GM19468 (cell line): ENCODE data around the gene THSD4.
"Not testable (repeated sequence)": the region's sequence is repeated elsewhere in the genome, so short reads cannot be mapped to it uniquely, and the experiment has no call there.

Source experiments
- ATAC-seq: cut with Tn5 transposase; IDR thresholded peaks from one replicate; pipeline ENCODE4 v1.9.1; 2021; ENCODE audit warnings: mild to moderate bottlenecking, moderate library complexity, moderate number of reproducible peaks; ENCODE audit not compliant: unreplicated experiment; ENCODE audit errors: extremely low read depth

THSD4 gene

GRCh38 chr15:71213943-71214342 lies 98.7 kb downstream of the THSD4 start:
- not testable (repeated sequence) for ATAC-seq

- ATAC-seq = no peak
Observed at GRCh38 chr15:71215126-71215894, 100.0 kb downstream of the THSD4 start.

- no peak for ATAC-seq
Observed at GRCh38 chr15:71218272-71218805, 103.1 kb downstream of the THSD4 start.

- no peak for ATAC-seq
Observed at GRCh38 chr15:71219101-71219500, 103.8 kb downstream of the THSD4 start.

- no peak for ATAC-seq
Observed at GRCh38 chr15:71219645-71220044, 104.4 kb downstream of the THSD4 start.

- no peak for ATAC-seq
Observed at GRCh38 chr15:71220828-71221227, 105.6 kb downstream of the THSD4 start.

GRCh38 chr15:71221417-71221816 lies 106.1 kb downstream of the THSD4 start:
- no peak for ATAC-seq

- no peak for ATAC-seq
Observed at GRCh38 chr15:71223516-71223915, 108.2 kb downstream of the THSD4 start.

- no peak for ATAC-seq
Observed at GRCh38 chr15:71224024-71224423, 108.8 kb downstream of the THSD4 start.

- no peak for ATAC-seq
Observed at GRCh38 chr15:71225851-71226250, 110.6 kb downstream of the THSD4 start.

- ATAC-seq = no peak
Observed at GRCh38 chr15:71226536-71227455, 111.5 kb downstream of the THSD4 start.

GRCh38 chr15:71228403-71228802 lies 113.1 kb downstream of the THSD4 start:
- ATAC-seq = no peak

- ATAC-seq = no peak
Observed at GRCh38 chr15:71230303-71230702, 115.0 kb downstream of the THSD4 start.

GRCh38 chr15:71231758-71232157 lies 116.5 kb downstream of the THSD4 start:
- no peak for ATAC-seq

GRCh38 chr15:71232411-71232810 lies 117.1 kb downstream of the THSD4 start:
- no peak for ATAC-seq

GRCh38 chr15:71237456-71238188 lies 122.4 kb downstream of the THSD4 start:
- no peak for ATAC-seq

- ATAC-seq = no peak
Observed at GRCh38 chr15:71238926-71239325, 123.7 kb downstream of the THSD4 start.

- ATAC-seq = no peak
Observed at GRCh38 chr15:71239592-71240364, 124.5 kb downstream of the THSD4 start.

GRCh38 chr15:71242292-71242691 lies 127.0 kb downstream of the THSD4 start:
- ATAC-seq = no peak

GRCh38 chr15:71244250-71244649 lies 129.0 kb downstream of the THSD4 start:
- ATAC-seq = no peak
